Mucosa of descending colon (tissue), 3 donors: ENCODE measurements around the gene TGM4. TPM values are rescaled to one million over a fixed set of nuclear protein-coding genes. Genes with fewer than 3 reads are reported as not detected.

Experiments
- ATAC-seq: fragments of 200-7000 bp; cut with Tn5 transposase; one replicate; pipeline ENCODE4 v1.9.1; 2020; ENCODE audit warnings: mild to moderate bottlenecking, moderate library complexity
- DNase-seq, 3 donors: peaks; one replicate each; pipeline ENCODE4 v3.0.0-alpha.2; 2020
- H3K36me3 ChIP-seq: fragments of 200-600 bp; one replicate; pipeline ENCODE4 v1.8.0; 2021; ENCODE audit warnings: low read depth, mild to moderate bottlenecking
- H3K4me1 ChIP-seq: fragments of 200-600 bp; one replicate; pipeline ENCODE4 v1.8.0; 2021; ENCODE audit warnings: low read depth, mild to moderate bottlenecking
- H3K4me3 ChIP-seq: fragments of 200-600 bp; one replicate; pipeline ENCODE4 v1.8.0; 2021; ENCODE audit warnings: mild to moderate bottlenecking
- H3K9me3 ChIP-seq: fragments of 200-600 bp; one replicate; pipeline ENCODE4 v1.8.0; 2021; ENCODE audit warnings: mild to moderate bottlenecking
- CTCF ChIP-seq: fragments of 200-600 bp; IDR thresholded peaks from one replicate; pipeline ENCODE4 v1.8.0; 2022; ENCODE audit warnings: antibody characterized with exemption, mild to moderate bottlenecking
- intact Hi-C, 2 donors: fragments of 100-400 bp; cut with DNase I in 1 of 2; cut with micrococcal nuclease in 1 of 2; formaldehyde crosslinking; loops; one replicate each; pipeline versions ENCODE4 v1.11.0 to v1.11.1; 2022; cut with DNase I, micrococcal nuclease
- total RNA-seq, 3 donors: library from RNA; stranded (reverse); fragmentation: NEBNext Ultra II Directional in 2 of 3; extraction: Animal tissue kit (Norgen Biotek cat#: 25700) in 2 of 3; gene quantifications; one replicate each; pipeline versions ENCODE4 v1.2.1 to v1.2.4, GENCODE V29; 2021 to 2023
- donor health status: DM: no; HTN: no; CAD: no; lungs with moderate emphysema.
- donor health status: DM: no; HTN: no; CAD: no.
- donor health status: DM: no; HTN: yes; CAD: no.

The TGM4 gene
- total RNA-seq, 3 donors from 2014 or later = not detected

- ATAC-seq (no peak), DNase-seq (no peak)
- no peaks in the 10 kb centered on the region for H3K4me1 ChIP-seq
- no peak for TF ChIP-seq CTCF
- H3K4me3 ChIP-seq = no peak overlapping the region
- no peaks in the 10 kb centered on the region for H3K9me3 ChIP-seq
- intact Hi-C loops = no loop called here
- H3K36me3 ChIP-seq = no peaks in the 10 kb centered on the region
Measured at GRCh38 chr3:44903314-44903713, 28.9 kb downstream of the TGM4 start.

GRCh38 chr3:44903751-44904150 lies 29.3 kb downstream of the TGM4 start:
- Histone ChIP-seq H3K4me1 (no peaks in the 10 kb centered on the region), H3K4me3 (no peak overlapping the region), H3K36me3 (no peaks in the 10 kb centered on the region), H3K9me3 (no peaks in the 10 kb centered on the region)
- intact Hi-C loops = no loop called here
- no peak for ATAC-seq
- no peak for DNase-seq
- no peak for TF ChIP-seq CTCF

GRCh38 chr3:44905446-44906157 lies 31.2 kb downstream of the TGM4 start:
- no peak for DNase-seq
- TF ChIP-seq CTCF = no peak
- no peaks in the 10 kb centered on the region for H3K4me1 ChIP-seq
- intact Hi-C loops = no loop called here
- H3K4me3 ChIP-seq = no peak overlapping the region
- no peaks in the 10 kb centered on the region for H3K9me3 ChIP-seq
- ATAC-seq = no peak
- H3K36me3 ChIP-seq = no peaks in the 10 kb centered on the region

GRCh38 chr3:44906997-44907396 lies 32.6 kb downstream of the TGM4 start:
- DNase-seq = no peak
- no peak for TF ChIP-seq CTCF
- H3K4me3 ChIP-seq = no peak overlapping the region
- ATAC-seq = no peak
- no peaks in the 10 kb centered on the region for H3K9me3 ChIP-seq
- no peaks in the 10 kb centered on the region for H3K36me3 ChIP-seq
- H3K4me1 ChIP-seq = no peaks in the 10 kb centered on the region
- intact Hi-C loops = no loop called here

- Histone ChIP-seq H3K9me3 (no peaks in the 10 kb centered on the region), H3K4me1 (no peaks in the 10 kb centered on the region), H3K36me3 (no peaks in the 10 kb centered on the region), H3K4me3 (no peak overlapping the region)
- no peak for ATAC-seq
- TF ChIP-seq CTCF = no peak
- intact Hi-C loops = no loop called here
- no peak for DNase-seq
Measured at GRCh38 chr3:44907612-44908011, 33.2 kb downstream of the TGM4 start.

GRCh38 chr3:44909063-44909462 lies 34.7 kb downstream of the TGM4 start:
- no peak for TF ChIP-seq CTCF
- ATAC-seq = no peak
- Histone ChIP-seq H3K36me3 (no peaks in the 10 kb centered on the region), H3K4me1 (no peaks in the 10 kb centered on the region), H3K9me3 (no peaks in the 10 kb centered on the region), H3K4me3 (no peak overlapping the region)
- DNase-seq = no peak
- intact Hi-C loops = no loop called here
